ENCODE measurements around the gene HTT.

Gene HTT

DNA sequence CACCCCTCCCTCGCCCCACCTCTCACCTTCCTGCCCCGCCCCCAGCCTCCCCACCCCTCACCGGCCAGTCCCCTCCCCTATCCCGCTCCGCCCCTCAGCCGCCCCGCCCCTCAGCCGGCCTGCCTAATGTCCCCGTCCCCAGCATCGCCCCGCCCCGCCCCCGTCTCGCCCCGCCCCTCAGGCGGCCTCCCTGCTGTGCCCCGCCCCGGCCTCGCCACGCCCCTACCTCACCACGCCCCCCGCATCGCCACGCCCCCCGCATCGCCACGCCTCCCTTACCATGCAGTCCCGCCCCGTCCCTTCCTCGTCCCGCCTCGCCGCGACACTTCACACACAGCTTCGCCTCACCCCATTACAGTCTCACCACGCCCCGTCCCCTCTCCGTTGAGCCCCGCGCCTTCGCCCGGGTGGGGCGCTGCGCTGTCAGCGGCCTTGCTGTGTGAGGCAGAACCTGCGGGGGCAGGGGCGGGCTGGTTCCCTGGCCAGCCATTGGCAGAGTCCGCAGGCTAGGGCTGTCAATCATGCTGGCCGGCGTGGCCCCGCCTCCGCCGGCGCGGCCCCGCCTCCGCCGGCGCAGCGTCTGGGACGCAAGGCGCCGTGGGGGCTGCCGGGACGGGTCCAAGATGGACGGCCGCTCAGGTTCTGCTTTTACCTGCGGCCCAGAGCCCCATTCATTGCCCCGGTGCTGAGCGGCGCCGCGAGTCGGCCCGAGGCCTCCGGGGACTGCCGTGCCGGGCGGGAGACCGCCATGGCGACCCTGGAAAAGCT lies at the start of gene HTT, which contains the start of gene HTT-AS:
Gene HTT, plus strand, starts transcription at position 604 of the 768 bp plus-strand sequence. Its CDS starts 145 bp downstream, at position 749.
Gene HTT-AS, minus strand, starts transcription at position 461 of the 768 bp plus-strand sequence.
- peak; percentile 97 for DNase-seq (ENCODE audit: low spot score)

DNA sequence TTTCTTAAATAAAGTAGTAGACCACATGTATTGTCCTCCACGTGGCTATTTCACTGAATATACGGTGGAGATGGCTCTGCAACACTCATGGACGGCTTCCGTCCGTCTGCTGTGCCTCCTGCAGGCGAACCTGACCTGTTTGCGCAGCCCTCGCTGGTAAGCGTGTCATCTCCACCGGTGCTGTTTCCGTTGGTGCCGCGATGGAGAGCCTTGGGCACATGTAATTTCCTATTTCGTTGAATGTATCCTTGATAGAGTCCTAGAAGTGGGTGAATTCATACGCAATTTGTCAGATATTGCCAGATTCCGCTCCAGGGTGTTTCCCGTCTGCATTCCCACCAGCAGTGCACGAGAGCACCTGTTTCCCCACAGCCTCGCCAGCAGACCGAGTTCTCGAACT lies 48.6 kb upstream of the HTT start:
- DNase-seq (ENCODE audit: low spot score), result no peak

DNA sequence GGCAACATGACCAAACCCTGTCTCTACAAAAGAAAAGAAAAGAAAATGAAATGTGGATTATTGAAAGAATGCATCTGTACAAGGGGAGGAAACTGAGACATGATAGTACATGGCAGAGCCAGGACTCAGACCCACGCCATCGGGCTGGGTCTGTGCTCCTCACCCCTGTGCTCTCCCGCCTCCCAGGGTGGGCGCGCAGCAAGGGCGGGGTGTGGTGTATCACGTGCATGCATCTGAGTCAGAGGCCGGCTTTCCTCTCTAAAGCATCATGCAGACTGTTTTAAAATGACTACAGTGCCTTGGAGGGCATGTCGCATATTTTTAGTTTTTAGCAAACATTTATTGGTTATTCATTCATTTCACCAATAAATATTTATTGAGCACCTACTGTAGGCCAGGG lies 47.9 kb upstream of the HTT start:
- DNase-seq (ENCODE audit: low spot score), result no peak

DNA sequence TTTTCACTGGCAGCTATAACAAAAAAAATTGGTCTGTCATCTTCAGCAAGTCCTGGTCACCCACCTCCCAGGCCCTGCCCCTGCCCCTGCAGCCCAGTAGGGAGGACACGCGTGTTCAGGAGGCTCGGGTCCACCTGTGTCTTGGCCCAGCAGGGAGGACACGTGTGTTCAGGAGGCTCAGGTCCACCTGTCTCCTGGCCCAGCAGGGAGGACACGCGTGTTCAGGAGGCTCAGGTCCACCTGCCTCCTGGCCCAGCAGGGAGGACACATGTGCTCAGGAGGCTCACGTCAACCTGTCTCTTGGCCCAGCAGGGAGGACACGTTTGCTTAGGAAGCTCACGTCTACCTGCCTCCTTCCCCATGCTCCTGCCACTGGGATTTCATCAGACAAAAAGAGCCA lies 45.0 kb upstream of the HTT start:
- DNase-seq (ENCODE audit: low spot score), result no peak

DNA sequence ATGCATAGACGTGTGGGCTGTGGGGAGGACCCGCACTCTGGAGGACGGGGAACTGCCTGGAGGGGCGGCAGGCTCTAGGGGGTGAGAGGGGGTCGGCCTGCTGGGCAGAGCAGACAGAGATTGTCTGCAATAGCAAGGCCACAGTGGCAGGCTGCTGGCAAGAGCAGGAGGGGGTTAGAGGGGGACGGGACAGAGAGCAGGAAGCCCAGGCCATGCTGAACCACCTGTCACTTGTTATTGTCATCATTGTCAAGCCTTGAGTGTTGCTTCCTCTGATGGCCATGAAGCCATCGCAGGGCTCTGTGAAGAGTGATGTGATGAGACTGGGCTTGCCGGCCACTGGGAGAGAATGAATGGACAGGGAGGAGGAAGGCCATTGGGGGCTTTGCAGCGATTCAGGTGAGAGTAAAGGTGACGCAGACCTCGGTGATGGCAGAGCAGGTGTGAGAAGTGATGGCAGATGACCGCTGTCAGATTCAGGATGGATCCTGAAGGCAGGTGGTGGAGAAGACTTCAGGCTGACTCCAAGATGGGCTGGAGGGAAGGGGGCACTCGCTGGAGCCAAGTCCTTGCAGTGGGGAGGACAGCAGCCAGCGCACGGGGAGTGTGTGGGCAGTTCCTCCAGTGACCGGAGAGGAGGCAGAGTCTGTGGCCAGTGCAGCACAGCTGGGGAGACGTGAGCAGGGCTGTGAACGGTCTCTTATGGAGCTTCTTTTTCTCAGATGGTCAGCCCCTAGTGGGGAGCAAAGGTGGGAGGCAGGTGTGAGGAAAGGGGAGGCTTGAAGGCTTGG lies 43.7 kb upstream of the HTT start:
- no peak for DNase-seq (ENCODE audit: low spot score)

DNA sequence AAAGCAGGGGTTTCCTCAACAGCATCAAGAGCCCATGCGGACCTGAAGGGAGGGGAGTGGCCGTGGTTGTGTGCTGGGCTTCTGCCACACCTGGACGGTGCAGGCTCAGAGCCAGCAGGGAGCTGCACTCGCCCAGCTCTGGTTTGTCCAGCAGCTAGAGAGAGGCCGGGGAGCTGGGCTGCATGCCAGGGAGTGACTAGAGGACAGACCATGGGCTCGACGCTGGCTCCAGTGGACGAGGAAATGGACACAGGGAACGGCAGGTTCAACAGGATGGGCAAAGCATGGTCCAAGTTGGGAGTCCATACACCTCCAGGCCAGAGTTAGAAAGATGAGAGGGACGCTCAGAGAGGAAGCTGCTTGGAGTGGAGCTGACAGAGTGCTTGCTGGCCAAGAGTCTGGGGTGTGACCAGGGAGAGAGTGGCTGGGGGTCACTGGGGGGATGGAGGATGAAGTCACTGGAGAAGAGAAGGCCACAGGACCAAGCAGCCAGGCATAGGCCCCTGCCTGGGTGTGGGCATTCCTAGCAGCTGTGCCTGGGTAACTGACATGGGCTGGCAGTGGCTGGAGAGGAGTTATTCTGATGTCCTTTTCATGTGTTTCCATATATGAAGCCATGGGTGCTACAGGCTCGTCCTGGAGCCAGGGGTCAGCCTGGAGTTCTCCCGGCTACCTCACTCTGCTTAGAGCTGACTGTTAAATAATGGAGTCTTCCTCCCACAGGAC lies 43.0 kb upstream of the HTT start:
- no peak for DNase-seq (ENCODE audit: low spot score)

DNA sequence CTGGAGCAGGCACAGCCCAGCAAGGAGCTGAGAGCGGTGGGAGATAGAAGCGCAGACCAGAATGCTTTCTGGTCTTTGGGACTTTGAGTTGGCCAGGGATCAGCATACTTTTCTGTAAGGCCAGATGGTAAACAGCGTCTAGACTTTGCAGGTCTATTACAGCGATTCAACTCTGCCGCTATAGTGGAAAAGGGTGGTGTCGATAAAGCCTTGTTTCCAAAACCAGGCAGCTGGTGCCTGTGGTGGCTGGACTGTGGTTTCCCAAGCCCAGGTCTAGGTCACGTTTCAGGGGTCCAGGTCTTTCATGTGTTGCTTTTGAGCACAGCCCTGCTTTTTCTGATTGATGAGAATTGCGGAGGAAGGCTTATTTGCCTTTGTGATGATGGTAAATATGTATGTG lies 40.2 kb upstream of the HTT start:
- no peak for DNase-seq (ENCODE audit: low spot score)

DNA sequence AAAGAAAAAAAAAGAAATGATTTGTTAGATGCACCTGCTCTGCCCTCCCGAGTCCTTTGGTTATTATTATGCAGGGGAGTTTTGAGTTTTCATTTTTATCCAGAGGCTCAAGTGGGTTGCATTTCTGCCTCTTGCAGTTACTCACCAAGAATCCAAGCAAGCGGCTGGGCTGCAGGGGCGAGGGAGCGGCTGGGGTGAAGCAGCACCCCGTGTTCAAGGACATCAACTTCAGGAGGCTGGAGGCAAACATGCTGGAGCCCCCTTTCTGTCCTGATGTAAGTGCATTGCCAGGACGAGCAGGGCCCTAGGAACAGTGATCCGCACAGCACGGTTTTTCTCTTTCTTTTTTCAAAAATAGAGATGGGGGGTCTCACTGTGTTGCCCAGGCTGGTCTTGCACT lies 39.2 kb upstream of the HTT start:
- DNase-seq (ENCODE audit: low spot score), result no peak

DNA sequence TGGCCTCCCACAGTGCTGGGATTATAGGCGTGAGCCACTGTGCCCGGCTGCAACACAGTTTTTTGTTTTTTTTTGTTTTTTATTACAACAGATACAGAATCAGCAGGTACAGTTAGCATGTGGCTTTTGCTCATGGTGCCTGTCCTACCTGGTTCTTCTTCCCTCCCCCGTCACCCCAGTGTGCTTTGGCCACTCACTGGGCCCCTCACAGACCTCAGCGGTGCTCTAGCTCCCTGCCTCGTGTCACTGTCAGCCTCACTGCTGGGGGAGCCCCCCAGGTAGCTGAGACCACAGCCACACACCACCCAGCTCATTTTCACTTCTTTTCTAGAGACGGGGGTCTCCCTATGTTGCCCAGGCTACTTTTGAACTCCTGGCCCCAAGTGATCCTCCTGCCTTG lies 38.8 kb upstream of the HTT start:
- DNase-seq (ENCODE audit: low spot score), result no peak

DNA sequence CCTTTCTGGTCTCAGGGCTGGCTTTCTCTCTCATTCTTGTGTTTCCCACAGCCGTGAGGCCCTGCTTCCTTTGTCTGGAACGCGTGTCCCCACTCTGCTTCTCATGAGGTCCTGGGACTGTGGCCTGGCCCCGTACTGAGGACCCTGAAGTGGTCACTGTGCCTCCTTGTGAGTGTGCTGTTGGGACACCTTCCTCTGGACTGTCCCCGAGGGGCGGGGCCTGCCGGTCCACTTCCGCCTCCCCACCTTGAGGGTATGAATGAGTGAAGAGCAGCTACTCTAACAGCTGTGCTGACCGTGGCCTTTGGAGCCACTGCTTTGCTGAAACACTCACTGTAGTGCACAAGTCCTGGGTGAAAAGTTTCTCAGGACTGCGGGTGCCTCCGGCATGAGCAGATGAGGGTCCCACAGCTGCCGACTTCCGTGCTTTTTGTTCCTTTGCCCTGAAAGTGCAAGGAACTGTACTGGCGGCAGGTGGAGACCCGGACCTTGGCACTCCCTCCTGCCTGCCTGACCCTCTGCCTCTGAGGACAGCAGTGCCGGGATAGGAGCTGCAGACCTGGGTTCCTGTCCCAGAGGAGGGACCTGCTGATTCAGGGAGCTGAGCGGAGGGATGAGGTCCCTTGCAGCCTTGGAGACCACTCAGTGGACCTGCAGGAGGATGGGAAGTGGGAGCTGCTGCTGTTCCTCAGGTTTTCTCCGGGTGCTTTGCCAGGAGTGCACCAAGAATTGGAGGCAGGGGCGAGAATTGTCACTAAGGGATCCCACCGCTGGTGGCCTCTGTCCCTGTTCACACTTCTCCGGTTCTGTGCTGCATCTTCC lies 38.1 kb upstream of the HTT start:
- DNase-seq (ENCODE audit: low spot score), result no peak

DNA sequence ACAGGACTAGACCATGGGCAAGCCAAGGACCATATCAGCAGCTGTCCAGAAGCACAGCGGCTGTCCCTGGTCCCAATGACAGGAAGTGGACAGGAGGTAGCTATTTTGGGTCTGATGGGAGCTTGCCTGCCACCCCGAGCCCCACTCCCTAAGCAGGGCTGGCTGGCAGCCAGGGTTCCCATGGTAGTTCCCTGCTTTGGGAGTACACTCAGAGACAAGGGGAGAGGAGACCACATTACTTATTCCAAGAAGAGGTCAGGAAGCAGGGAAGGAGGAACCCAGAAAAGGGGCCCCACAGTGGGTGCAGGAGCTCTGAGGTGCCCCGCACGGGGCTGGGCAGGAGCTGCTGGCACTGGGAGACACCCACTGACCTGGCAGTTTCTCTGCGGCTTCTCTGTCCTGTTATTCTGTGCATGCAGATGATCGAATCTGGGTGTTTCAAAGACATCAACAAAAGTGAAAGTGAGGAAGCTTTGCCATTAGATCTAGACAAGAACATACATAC lies 36.5 kb upstream of the HTT start:
- DNase-seq (ENCODE audit: low spot score), result peak; percentile 19

DNA sequence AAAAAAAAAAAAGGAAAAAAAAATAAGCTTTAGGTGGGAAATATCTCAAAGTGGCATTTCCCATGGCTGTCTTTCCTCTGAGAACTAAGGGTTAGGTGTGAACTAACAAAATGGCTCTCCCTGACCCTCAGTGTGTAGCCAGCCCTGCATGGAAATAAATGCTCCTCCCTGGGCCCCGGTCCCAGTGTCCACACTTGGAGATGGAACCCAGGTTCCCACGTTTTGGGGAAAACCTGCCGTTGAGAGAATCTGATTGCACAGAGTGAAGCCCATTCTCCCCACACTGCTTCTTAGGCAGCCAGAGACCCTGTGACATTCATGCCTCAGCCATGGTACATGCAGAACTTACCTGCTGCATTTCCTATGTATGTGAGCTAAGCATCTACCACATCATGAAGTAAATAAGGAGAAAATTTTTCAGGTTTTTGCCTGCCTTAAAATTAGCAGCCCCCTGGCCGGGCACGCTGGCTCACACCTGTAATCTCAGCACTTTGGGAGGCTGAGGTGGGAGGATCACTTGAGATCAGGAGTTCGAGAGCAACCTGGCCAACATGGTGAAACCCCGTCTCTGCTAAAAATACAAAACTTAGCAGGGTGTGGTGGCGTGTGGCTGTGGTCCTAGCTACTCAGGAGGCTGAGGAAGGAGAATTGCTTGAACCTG lies 34.6 kb upstream of the HTT start:
- DNase-seq (ENCODE audit: low spot score), result no peak

DNA sequence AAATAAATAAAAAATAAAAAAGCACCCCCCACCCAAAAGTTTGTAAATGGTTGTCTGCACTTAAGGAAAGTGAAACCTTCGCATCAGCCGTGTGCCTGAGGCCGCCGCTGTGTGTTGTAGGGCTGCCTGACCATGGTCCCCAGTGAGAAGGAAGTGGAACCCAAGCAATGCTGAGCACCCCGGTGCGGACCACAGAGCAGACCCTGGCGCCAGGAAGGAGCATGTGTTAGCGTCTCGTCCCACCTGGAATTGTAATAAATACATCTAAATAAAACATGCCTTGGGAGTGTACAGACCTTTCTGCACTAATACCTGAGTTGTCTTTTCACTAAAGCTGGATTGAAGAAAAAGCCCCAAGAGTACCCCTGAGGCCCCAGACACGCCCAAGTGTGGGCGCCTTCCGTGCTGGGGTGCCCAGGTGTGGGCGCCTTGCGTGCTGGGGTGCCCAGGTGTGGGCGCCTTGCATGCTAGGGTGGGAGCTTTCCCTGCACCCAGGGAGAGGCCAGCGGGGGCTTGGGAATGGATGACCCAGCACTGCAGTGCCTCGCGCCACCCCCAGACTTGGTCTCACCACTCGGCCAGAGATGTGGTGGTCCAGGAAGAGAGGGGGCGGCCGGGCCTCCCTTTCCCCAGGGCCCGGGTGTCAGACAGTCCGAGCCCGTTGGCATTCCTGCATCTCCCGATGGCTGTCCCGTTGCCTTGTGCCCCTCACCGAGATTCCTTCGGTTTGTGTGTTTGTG lies 33.9 kb upstream of the HTT start:
- no peak for DNase-seq (ENCODE audit: low spot score)

DNA sequence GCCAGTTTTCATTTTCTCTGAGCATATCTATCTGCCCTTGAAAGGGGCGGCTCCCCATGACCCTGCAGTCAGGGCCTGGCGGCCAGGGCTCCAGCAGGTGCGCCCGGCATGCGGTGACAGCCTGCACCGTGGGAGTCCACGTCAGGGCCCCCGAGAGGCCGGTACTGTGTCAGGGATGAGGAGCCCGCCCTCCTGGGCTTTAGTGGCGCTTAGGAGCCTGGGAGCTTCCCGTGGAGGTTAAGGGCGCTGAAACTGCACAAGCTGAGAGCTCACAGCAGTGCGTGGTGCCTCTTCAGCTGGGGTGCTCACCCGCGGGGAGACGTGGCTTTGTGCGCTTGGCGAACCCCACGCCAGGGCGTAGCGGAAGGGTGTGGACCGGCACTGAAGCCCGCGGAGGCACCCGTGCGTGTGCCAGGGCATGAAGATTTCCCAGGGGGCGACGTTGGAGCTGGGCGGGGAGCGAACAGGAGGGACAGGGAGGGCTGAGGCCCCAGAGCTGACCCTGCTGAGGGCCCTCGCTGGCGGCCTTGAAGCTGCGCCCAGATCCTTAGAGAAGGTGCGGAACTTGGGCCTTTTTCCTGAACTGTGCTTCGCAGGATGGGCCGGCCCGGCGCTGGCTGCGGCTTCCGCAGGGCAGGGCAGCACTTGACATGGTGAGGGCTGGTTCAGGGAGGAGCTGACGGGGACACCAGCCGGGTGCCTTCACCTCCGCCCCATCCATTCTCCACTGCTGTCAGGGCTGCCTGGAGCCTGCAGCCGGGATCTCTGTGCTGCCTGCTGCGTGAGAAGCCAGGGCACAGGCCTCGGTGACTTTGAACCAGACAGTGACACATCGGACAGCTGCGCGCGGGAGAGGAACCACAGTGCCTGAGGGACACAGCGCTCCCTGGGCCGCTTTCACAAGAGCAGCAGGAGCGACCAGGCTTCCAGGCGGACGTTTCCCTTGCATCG lies 33.0 kb upstream of the HTT start:
- DNase-seq (ENCODE audit: low spot score), result no peak

DNA sequence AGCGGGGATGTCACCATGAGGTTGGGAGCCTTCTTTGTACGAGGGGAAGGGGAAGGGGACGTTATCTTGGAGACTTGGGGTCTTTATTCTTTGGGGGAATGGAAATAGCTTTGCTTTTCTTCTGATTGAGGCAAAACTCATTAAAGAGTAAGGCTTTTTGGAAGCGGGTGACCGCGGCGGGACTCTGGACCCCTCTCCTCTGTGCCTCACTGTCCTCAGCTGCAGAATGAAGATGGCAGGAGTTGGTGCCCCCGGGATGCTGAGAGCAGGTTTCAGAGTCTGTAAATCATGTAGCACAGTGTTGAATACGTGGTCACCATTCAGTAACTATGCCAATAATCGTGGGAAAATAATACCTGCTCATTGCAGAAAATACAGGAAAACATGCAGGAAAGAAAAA lies 32.3 kb upstream of the HTT start:
- DNase-seq (ENCODE audit: low spot score), result no peak

DNA sequence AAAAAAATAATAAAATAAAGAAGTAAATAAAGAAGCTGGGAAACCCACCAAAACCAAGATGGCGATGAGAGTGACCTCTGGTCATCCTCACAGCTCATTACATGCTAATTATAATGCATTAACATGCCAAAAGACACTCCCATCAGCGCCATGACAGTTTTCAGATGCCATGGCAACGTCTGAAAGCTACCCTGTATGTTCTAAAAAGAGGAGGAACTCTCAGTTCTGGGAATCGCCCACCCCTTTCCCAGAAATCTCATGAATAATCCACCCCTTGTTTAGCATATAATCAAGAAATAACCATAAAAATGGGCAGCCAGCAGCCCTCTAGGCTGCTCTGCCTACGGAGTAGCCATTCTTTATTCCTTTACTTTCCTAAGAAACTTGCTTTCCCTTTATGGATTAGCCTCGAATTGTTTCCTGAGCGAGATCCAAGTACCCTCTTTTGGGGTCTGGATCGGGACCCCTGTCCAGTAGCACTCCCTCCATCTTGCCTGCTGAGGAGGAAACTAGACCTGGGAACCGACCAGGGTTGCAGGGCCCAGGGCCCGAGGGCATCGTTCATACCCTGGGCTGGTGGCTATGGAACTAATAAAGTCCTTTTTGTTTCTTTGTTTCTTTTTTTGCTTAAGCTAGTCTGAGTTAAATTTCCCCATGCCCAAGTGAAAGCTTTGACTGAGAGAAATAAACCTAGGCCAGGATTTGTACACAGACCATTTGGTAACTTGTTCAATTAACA lies 31.0 kb upstream of the HTT start:
- DNase-seq (ENCODE audit: low spot score), result no peak

DNA sequence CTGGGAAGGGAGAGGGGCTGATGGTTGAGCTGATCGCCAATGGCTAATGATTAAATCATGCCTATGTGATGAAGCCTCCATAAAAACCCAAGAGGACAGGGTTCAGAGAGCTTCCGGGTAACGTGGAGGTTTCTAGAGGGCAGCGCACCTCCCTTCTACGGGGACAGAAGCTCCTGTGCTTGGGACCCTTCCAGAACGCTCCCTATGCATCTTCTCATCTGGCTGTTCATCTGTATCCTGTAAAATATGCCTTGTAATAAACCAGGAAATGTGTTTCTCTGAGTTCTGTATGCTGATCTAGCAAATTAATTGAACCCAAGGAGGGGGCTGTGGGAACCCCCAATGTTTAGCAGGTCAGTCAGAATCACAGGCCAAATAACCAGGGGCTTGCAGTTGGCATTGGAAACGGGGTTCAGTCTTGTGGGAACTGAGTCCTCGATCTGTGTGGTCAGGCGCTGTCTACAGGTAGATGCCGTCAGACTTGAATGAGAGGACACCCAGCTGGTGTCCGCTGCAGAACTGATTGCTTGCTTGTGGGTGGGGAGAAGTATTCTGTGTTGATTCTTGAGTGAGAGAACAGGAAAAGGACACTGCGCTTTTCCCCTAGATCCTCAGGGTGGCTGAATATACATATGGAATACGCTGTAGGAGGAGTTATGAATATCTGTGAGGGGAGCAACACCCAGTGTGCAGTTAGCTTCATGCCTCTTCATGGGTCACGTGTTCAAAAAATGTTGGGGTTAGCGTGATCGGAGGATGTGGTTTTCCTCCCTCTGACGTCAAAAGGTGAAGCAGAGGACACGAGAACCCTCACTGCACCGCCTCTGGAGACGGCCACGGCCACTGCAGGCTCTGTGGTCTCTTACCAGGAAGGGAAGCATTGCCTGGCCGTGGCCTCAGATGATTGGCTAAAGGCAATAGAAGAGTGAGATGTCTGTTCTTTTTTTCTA lies 29.3 kb upstream of the HTT start:
- peak; percentile 50 for DNase-seq (ENCODE audit: low spot score)

Data from activated CD4-positive, alpha-beta T cell treated with anti-CD3 and anti-CD28 coated beads, Interleukin-2, Interleukin-4, amounts not matched to agents 100 ng/mL and 50 ng/mL, durations not matched to agents 16 hours and 8 hours (primary cell).